Panc1 (cell line): Measurements from ENCODE around the gene SH3RF2.

Experiments used
- CTCF ChIP-seq: fragments of 450-650 bp; IDR thresholded peaks from 2 replicates; pipeline ENCODE4 v1.5.1; 2017; ENCODE audit warnings: mild to moderate bottlenecking
- POLR2AphosphoS5 ChIP-seq: IDR thresholded peaks from 2 replicates; pipeline ENCODE4 v1.6.1; 2012; ENCODE audit warnings: mild to moderate bottlenecking, low read depth, low read length, moderate library complexity
- TCF7L2 ChIP-seq: IDR thresholded peaks from 2 replicates; pipeline ENCODE4 v1.6.1; 2011; ENCODE audit warnings: mild to moderate bottlenecking, low read depth, low read length, inconsistent platforms
- TF ChIP-seq, protein P1 (sequence below), 2 experiments: IDR thresholded peaks; 2 replicates each; pipeline ENCODE4 v1.6.1; 2011 to 2012; ENCODE audit warnings: low read depth in 2 of 2, control low read depth in 1 of 2, low read length in 1 of 2, mild to moderate bottlenecking in 1 of 2, moderate library complexity in 1 of 2; ENCODE audit not compliant: insufficient read depth in 1 of 2

GRCh38 chr5:146069780-146070099 is 133.4 kb downstream of the SH3RF2 start:
- TF ChIP-seq CTCF (no peak), POLR2AphosphoS5 (no peak), TCF7L2 (no peak)
- TF ChIP-seq, protein P1, sequence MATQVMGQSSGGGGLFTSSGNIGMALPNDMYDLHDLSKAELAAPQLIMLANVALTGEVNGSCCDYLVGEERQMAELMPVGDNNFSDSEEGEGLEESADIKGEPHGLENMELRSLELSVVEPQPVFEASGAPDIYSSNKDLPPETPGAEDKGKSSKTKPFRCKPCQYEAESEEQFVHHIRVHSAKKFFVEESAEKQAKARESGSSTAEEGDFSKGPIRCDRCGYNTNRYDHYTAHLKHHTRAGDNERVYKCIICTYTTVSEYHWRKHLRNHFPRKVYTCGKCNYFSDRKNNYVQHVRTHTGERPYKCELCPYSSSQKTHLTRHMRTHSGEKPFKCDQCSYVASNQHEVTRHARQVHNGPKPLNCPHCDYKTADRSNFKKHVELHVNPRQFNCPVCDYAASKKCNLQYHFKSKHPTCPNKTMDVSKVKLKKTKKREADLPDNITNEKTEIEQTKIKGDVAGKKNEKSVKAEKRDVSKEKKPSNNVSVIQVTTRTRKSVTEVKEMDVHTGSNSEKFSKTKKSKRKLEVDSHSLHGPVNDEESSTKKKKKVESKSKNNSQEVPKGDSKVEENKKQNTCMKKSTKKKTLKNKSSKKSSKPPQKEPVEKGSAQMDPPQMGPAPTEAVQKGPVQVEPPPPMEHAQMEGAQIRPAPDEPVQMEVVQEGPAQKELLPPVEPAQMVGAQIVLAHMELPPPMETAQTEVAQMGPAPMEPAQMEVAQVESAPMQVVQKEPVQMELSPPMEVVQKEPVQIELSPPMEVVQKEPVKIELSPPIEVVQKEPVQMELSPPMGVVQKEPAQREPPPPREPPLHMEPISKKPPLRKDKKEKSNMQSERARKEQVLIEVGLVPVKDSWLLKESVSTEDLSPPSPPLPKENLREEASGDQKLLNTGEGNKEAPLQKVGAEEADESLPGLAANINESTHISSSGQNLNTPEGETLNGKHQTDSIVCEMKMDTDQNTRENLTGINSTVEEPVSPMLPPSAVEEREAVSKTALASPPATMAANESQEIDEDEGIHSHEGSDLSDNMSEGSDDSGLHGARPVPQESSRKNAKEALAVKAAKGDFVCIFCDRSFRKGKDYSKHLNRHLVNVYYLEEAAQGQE (IDR thresholded peaks at IDR 0.05; ENCODE audit: insufficient read depth in 1 of 2, low read depth in 2 of 2, low read length in 1 of 2), result no peak
